K562 (cell line): ENCODE results near the gene BCL11A. TPM values are rescaled to one million over a fixed set of nuclear protein-coding genes. Genes with fewer than 3 reads are reported as not detected.

Experiments used
- ATAC-seq: fragments of 200-7000 bp; cut with Tn5 transposase; 3 replicates; pipeline ENCODE4 v1.9.1; 2020; ENCODE audit warnings: moderate library complexity
- BruUV-seq: library from RNA; stranded (reverse); fragments of 400-500 nt; replicated peaks from 2 replicates; lab custom pipeline; 2021; lab: Mats Ljungman, UMichigan
- CTCF ChIA-PET: fragments of 300-600 bp; formaldehyde crosslinking; extraction: SDS; loops from one replicate; lab custom pipeline; 2021; ENCODE audit warnings: low intra/inter-chr PET ratio; lab: Yijun Ruan, JAX
- POLR2A ChIA-PET: fragments of 300-600, 350-650 bp; sonication (Branson Sonifier 250); formaldehyde crosslinking; extraction: SDS; loops from one replicate; lab custom pipeline; 2021; ENCODE audit warnings: antibody characterized with exemption, inconsistent platforms; lab: Yijun Ruan, JAX
- DNase-seq, 4 experiments: peaks; one replicate each; pipeline versions ENCODE4 v3.0.0 to v3.0.0-alpha.2; 2011 to 2018; ENCODE audit warnings: low spot score in 3 of 4, mixed read lengths in 3 of 4; ENCODE audit errors: extremely low read depth in 1 of 4
- FAIRE-seq: peaks from 2 replicates; lab custom pipeline; 2011; peaks lifted over from hg19 to GRCh38; lab: Jason Lieb, UNC
- H2AFZ ChIP-seq: 2 replicates; pipeline ENCODE4 v1.6.0; 2011; ENCODE audit warnings: low read depth, low read length, control low read depth, inconsistent platforms
- H3K27ac ChIP-seq: fragments of 200-600 bp; 3 replicates; pipeline ENCODE4 v1.8.0; 2011; ENCODE audit warnings: low read depth, mild to moderate bottlenecking, control low read depth, inconsistent platforms, low read length, moderate library complexity, mixed read lengths; ENCODE audit errors: extremely low read depth
- H3K27me3 ChIP-seq, 2 experiments: fragments of 300-600 bp in 1 of 2; 2 replicates in 1 of 2; 3 replicates in 1 of 2; pipeline versions ENCODE4 v1.6.0 to v1.8.0; 2011; ENCODE audit warnings: inconsistent platforms in 2 of 2, low read length in 2 of 2, mild to moderate bottlenecking in 1 of 2, mixed read lengths in 1 of 2, moderate library complexity in 1 of 2; ENCODE audit not compliant: control insufficient read depth in 2 of 2, insufficient read depth in 2 of 2
- H3K36me3 ChIP-seq: fragments of 300-600 bp; 3 replicates; pipeline ENCODE4 v1.8.0; 2011; ENCODE audit warnings: mild to moderate bottlenecking, low read length, inconsistent platforms; ENCODE audit not compliant: control insufficient read depth, insufficient read depth
- H3K4me1 ChIP-seq, 2 experiments: fragments of 200-600 bp in 1 of 2; replicated peaks in 1 of 2; 2 replicates in 1 of 2; 3 replicates in 1 of 2; pipeline versions ENCODE4 v1.5.1 to v1.8.0; 2011; ENCODE audit warnings: inconsistent platforms in 2 of 2, low read length in 2 of 2, mild to moderate bottlenecking in 1 of 2, mixed read lengths in 1 of 2, moderate library complexity in 1 of 2; ENCODE audit not compliant: control insufficient read depth in 2 of 2, insufficient read depth in 2 of 2
- H3K4me2 ChIP-seq: 2 replicates; pipeline ENCODE4 v1.6.1; 2011; ENCODE audit warnings: low read length, control low read depth, inconsistent platforms, mixed read lengths; ENCODE audit not compliant: insufficient read depth
- H3K4me3 ChIP-seq: fragments of 200-600 bp; sonication (generic), shearing (Covaris generic); 2 replicates; pipeline ENCODE4 v1.5.1; 2016; ENCODE audit warnings: control low read depth, inconsistent platforms
- H3K79me2 ChIP-seq: fragments of 200-600 bp; 3 replicates; pipeline ENCODE4 v1.8.0; 2011; ENCODE audit warnings: low read length, inconsistent platforms; ENCODE audit not compliant: control insufficient read depth, insufficient read depth
- H3K9ac ChIP-seq, 2 experiments: 2 replicates each; pipeline versions ENCODE4 v1.6.0 to v1.6.1; 2011; ENCODE audit warnings: low read depth in 2 of 2, low read length in 2 of 2, control low read depth in 1 of 2, inconsistent platforms in 1 of 2, mild to moderate bottlenecking in 1 of 2, mixed read lengths in 1 of 2; ENCODE audit not compliant: insufficient read depth in 1 of 2
- H3K9me1 ChIP-seq: one replicate; pipeline ENCODE4 v1.6.0; 2011; ENCODE audit warnings: inconsistent platforms, mild to moderate bottlenecking, low read length, moderate library complexity; ENCODE audit not compliant: control insufficient read depth, insufficient read depth
- H3K9me3 ChIP-seq: replicated peaks from 2 replicates; pipeline ENCODE4 v1.5.1; 2011; ENCODE audit warnings: low read depth, low read length, inconsistent platforms; ENCODE audit not compliant: control insufficient read depth, insufficient read depth
- H4K20me1 ChIP-seq: replicated peaks from 2 replicates; pipeline ENCODE4 v1.6.1; 2011; ENCODE audit warnings: low read length, inconsistent platforms, mixed read lengths; ENCODE audit not compliant: control insufficient read depth, insufficient read depth
- FOXJ3 ChIP-seq: sonication (generic); formaldehyde crosslinking; IDR thresholded peaks from 2 replicates; pipeline ENCODE4 v1.4.0; 2020; ENCODE audit warnings: mild to moderate bottlenecking, missing genetic modification reagents
- JUN ChIP-seq, 2 experiments: sonication (generic) in 1 of 2; formaldehyde crosslinking in 1 of 2; IDR thresholded peaks; 2 replicates each; pipeline versions ENCODE4 v1.6.1 to v1.8.0; 2012 to 2022; ENCODE audit warnings: borderline replicate concordance in 2 of 2, mild to moderate bottlenecking in 2 of 2, improper control_type of control experiment in 1 of 2, low read depth in 1 of 2, low read length in 1 of 2, missing genetic modification reagents in 1 of 2
- MAZ ChIP-seq, 2 experiments: fragments of 450-650 bp in 1 of 2; sonication (generic) in 1 of 2; formaldehyde crosslinking; IDR thresholded peaks in 1 of 2; conservative IDR thresholded peaks in 1 of 2; 2 replicates each; pipeline versions ENCODE4 v1.4.0 to v1.5.0; 2020; ENCODE audit warnings: mild to moderate bottlenecking in 1 of 2, missing genetic modification reagents in 1 of 2
- MYBL2 ChIP-seq, 2 experiments: fragments of 450-650 bp in 1 of 2; sonication (generic) in 1 of 2; formaldehyde crosslinking in 1 of 2; IDR thresholded peaks; 2 replicates each; pipeline versions ENCODE4 v1.6.1 to v1.8.1; 2017 to 2022; ENCODE audit warnings: borderline replicate concordance in 1 of 2, inconsistent platforms in 1 of 2, low read depth in 1 of 2, mild to moderate bottlenecking in 1 of 2, missing genetic modification reagents in 1 of 2, moderate library complexity in 1 of 2
- TGIF2 ChIP-seq: sonication (generic); formaldehyde crosslinking; IDR thresholded peaks from 2 replicates; pipeline ENCODE4 v1.8.1; 2022; ENCODE audit warnings: mild to moderate bottlenecking, missing genetic modification reagents, moderate library complexity
- ZNF561 ChIP-seq: fragments of 450-650 bp; formaldehyde crosslinking; conservative IDR thresholded peaks from 2 replicates; pipeline ENCODE4 v1.4.0; 2020; ENCODE audit warnings: mild to moderate bottlenecking, moderate library complexity
- ZNF583 ChIP-seq: fragments of 250-450 bp; sonication (Bioruptor Pico); IDR thresholded peaks from 2 replicates; pipeline ENCODE4 v1.4.0; 2020
- WGBS: fragments of 100-300 bp; shearing (Covaris generic); methylation state at CpG from one replicate; pipeline ENCODE4 v1.1.6; 2016; ENCODE audit warnings: low coverage, mixed read lengths; ENCODE audit not compliant: insufficient coverage; ENCODE audit errors: missing lambda C conversion rate; 5-methylcytosine and 5-hydroxymethylcytosine counted together
- in situ Hi-C: fragments of 300-500 bp; cut with MboI; formaldehyde crosslinking; loops from 4 replicates; pipeline ENCODE4 v1.15.0; 2018; ENCODE audit warnings: inconsistent platforms, mixed read lengths
- intact Hi-C: fragments of 100-400 bp; cut with micrococcal nuclease; formaldehyde crosslinking; loops from 2 replicates; pipeline ENCODE4 v1.14.2; 2022
- polyA plus RNA-seq, 8 experiments: library from polyadenylated mRNA; depleted of rRNA in 4 of 8; stranded (reverse) in 5 of 8; unstranded in 3 of 8; fragments of >200 nt; fragmentation: Nextera tagmentation in 2 of 8; fragmentation: Illumina TruSeq in 1 of 8; extraction: Ambion mirVana in 2 of 8; extraction: Trizol in 1 of 8; gene quantifications; 2 replicates each; pipeline versions ENCODE4 v1.2.1 to v1.2.3, GENCODE V29; 2011 to 2014; ENCODE audit warnings: inconsistent platforms in 1 of 8, missing spikeins in 1 of 8
- total RNA-seq, 7 experiments: library from RNA; depleted of rRNA in 6 of 7; stranded (reverse); fragments of >200 nt in 6 of 7; fragmentation: Illumina TruSeq in 2 of 7; extraction: Trizol in 2 of 7; gene quantifications; 2 replicates each; pipeline versions ENCODE4 v1.2.1 to v1.2.3, GENCODE V29; 2011 to 2021; ENCODE audit warnings: low replicate concordance in 1 of 7
- TF ChIP-seq, protein P1 (sequence below): fragments of 250-450 bp; sonication (Bioruptor Pico); IDR thresholded peaks from 2 replicates; pipeline ENCODE4 v1.4.0; 2020
- TF ChIP-seq, protein P2 (sequence below): fragments of 450-650 bp; IDR thresholded peaks from 2 replicates; pipeline ENCODE4 v1.6.1; 2016; ENCODE audit warnings: mild to moderate bottlenecking, moderate library complexity

The BCL11A gene
- total and polyA plus RNA-seq, 9 of the 15 experiments (the other 6 are each of a cell fraction or from before 2014, with no cell fraction given) = 0.13 TPM; not detected in 8

DNA sequence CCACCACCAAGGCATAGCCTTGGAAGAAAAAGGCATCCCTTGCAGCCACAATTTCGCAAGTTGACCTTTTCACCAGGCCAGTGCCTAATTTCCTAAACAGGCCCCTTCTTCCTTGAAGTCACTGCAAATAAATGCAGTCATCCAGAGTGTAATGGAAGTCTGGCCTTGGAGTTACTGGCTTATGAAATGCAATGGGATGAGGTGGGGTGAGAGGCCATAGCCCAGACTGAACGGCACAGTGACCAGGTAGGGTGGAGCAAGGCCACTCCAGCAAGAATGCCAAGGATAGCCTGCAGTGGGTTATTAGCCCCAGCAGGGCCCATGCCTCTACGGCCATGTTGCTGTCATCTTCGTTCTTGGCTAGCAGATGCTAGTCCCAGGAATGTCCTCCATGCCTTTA lies 68.4 kb downstream of the BCL11A start:
- Histone ChIP-seq H3K79me2 (no peaks in the 10 kb centered on the region), H3K9me1 (no peaks in the 10 kb centered on the region), H3K9ac (no peak overlapping the region), H3K4me3 (no peak overlapping the region), H3K27ac (no peak overlapping the region), H2AFZ (no peak overlapping the region), H3K27me3 (peaks cover 6% of the 10 kb centered on the region in 2 experiments; a peak in 3 of 5 replicates), H3K4me1 (no peaks in the 10 kb centered on the region), H3K9me3 (no peaks in the 10 kb centered on the region), H4K20me1 (0 out of 2 replicates have a peak, but pooled peaks cover 3% of the 10 kb centered on the region), H3K4me2 (no peak overlapping the region), H3K36me3 (no peaks in the 10 kb centered on the region)
- CTCF ChIA-PET = no interaction called here
- no TSS peak for BruUV-seq
- intact Hi-C loops (loop anchor here (2.0 kb wide), 1 partner anchor 24 kb away; no protein-coding TSS in a partner anchor), in situ Hi-C loops (no loop called here)
- no peak for DNase-seq
- no peak for FAIRE-seq
- WGBS = 2% methylated on average over 4 of the region's 4 CpGs
- POLR2A ChIA-PET = interaction anchor here (1.2 kb wide), 1 partner anchor 95 kb away, joined by 3 read pairs; no protein-coding TSS in a partner anchor
- no peak for ATAC-seq
- TF ChIP-seq TGIF2 (no peak), FOXJ3 (no peak), MAZ (CRISPR knock-in tag; conservative IDR thresholded peaks at IDR 0.05 in 1 of 2, IDR thresholded peaks at IDR 0.05 in 1 of 2) (no peak), MYBL2 (IDR thresholded peaks at IDR 0.05; ENCODE audit: low read depth) (no peak), MYBL2 (CRISPR knock-in tag; IDR thresholded peaks at IDR 0.05; ENCODE audit: borderline replicate concordance) (no peak), ZNF561 (CRISPR knock-in tag) (no peak), JUN (IDR thresholded peaks at IDR 0.05; ENCODE audit: borderline replicate concordance, low read depth, low read length) (no peak), JUN (CRISPR knock-in tag; IDR thresholded peaks at IDR 0.05; ENCODE audit: borderline replicate concordance) (no peak), ZNF583 (CRISPR knock-in tag) (no peak)
- TF ChIP-seq, protein P1, sequence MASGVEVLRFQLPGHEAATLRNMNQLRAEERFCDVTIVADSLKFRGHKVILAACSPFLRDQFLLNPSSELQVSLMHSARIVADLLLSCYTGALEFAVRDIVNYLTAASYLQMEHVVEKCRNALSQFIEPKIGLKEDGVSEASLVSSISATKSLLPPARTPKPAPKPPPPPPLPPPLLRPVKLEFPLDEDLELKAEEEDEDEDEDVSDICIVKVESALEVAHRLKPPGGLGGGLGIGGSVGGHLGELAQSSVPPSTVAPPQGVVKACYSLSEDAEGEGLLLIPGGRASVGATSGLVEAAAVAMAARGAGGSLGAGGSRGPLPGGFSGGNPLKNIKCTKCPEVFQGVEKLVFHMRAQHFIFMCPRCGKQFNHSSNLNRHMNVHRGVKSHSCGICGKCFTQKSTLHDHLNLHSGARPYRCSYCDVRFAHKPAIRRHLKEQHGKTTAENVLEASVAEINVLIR (CRISPR knock-in tag) = no peak
- TF ChIP-seq, protein P2, sequence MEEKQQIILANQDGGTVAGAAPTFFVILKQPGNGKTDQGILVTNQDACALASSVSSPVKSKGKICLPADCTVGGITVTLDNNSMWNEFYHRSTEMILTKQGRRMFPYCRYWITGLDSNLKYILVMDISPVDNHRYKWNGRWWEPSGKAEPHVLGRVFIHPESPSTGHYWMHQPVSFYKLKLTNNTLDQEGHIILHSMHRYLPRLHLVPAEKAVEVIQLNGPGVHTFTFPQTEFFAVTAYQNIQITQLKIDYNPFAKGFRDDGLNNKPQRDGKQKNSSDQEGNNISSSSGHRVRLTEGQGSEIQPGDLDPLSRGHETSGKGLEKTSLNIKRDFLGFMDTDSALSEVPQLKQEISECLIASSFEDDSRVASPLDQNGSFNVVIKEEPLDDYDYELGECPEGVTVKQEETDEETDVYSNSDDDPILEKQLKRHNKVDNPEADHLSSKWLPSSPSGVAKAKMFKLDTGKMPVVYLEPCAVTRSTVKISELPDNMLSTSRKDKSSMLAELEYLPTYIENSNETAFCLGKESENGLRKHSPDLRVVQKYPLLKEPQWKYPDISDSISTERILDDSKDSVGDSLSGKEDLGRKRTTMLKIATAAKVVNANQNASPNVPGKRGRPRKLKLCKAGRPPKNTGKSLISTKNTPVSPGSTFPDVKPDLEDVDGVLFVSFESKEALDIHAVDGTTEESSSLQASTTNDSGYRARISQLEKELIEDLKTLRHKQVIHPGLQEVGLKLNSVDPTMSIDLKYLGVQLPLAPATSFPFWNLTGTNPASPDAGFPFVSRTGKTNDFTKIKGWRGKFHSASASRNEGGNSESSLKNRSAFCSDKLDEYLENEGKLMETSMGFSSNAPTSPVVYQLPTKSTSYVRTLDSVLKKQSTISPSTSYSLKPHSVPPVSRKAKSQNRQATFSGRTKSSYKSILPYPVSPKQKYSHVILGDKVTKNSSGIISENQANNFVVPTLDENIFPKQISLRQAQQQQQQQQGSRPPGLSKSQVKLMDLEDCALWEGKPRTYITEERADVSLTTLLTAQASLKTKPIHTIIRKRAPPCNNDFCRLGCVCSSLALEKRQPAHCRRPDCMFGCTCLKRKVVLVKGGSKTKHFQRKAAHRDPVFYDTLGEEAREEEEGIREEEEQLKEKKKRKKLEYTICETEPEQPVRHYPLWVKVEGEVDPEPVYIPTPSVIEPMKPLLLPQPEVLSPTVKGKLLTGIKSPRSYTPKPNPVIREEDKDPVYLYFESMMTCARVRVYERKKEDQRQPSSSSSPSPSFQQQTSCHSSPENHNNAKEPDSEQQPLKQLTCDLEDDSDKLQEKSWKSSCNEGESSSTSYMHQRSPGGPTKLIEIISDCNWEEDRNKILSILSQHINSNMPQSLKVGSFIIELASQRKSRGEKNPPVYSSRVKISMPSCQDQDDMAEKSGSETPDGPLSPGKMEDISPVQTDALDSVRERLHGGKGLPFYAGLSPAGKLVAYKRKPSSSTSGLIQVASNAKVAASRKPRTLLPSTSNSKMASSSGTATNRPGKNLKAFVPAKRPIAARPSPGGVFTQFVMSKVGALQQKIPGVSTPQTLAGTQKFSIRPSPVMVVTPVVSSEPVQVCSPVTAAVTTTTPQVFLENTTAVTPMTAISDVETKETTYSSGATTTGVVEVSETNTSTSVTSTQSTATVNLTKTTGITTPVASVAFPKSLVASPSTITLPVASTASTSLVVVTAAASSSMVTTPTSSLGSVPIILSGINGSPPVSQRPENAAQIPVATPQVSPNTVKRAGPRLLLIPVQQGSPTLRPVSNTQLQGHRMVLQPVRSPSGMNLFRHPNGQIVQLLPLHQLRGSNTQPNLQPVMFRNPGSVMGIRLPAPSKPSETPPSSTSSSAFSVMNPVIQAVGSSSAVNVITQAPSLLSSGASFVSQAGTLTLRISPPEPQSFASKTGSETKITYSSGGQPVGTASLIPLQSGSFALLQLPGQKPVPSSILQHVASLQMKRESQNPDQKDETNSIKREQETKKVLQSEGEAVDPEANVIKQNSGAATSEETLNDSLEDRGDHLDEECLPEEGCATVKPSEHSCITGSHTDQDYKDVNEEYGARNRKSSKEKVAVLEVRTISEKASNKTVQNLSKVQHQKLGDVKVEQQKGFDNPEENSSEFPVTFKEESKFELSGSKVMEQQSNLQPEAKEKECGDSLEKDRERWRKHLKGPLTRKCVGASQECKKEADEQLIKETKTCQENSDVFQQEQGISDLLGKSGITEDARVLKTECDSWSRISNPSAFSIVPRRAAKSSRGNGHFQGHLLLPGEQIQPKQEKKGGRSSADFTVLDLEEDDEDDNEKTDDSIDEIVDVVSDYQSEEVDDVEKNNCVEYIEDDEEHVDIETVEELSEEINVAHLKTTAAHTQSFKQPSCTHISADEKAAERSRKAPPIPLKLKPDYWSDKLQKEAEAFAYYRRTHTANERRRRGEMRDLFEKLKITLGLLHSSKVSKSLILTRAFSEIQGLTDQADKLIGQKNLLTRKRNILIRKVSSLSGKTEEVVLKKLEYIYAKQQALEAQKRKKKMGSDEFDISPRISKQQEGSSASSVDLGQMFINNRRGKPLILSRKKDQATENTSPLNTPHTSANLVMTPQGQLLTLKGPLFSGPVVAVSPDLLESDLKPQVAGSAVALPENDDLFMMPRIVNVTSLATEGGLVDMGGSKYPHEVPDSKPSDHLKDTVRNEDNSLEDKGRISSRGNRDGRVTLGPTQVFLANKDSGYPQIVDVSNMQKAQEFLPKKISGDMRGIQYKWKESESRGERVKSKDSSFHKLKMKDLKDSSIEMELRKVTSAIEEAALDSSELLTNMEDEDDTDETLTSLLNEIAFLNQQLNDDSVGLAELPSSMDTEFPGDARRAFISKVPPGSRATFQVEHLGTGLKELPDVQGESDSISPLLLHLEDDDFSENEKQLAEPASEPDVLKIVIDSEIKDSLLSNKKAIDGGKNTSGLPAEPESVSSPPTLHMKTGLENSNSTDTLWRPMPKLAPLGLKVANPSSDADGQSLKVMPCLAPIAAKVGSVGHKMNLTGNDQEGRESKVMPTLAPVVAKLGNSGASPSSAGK = no peak
